ENCODE results near the gene GRK2. TPM values are rescaled to one million over a fixed set of nuclear protein-coding genes. Genes with fewer than 3 reads are reported as not detected.
"Not testable (repeated sequence)": the region's sequence is repeated elsewhere in the genome, so short reads cannot be mapped to it uniquely, and the experiment has no call there.

Gene GRK2
- total RNA-seq, 2 donors from 2014 or later, result 95.8 to 119 TPM

GRCh38 chr11:67251841-67252240, 14.4 kb upstream of the GRK2 start:
- no peak for DNase-seq
- intact Hi-C loops (cut with DNase I, micrococcal nuclease), result no loop called here

GRCh38 chr11:67252831-67253239, 13.4 kb upstream of the GRK2 start:
- ATAC-seq, result peak; percentile 59
- intact Hi-C loops (cut with DNase I, micrococcal nuclease), result no loop called here
- peak in 1 of 2 donors; percentile 29 for DNase-seq

More at GRCh38 chr11:67251841-67252240, 14.4 kb upstream of the GRK2 start:
- ATAC-seq, result no peak

- no peak for DNase-seq
- ATAC-seq, result peak; percentile 69
- intact Hi-C loops (cut with DNase I, micrococcal nuclease), result no loop called here
These were observed 12.2 kb upstream of the GRK2 start for GRCh38 chr11:67253872-67254624.

- DNase-seq, result no peak
- intact Hi-C loops (cut with DNase I, micrococcal nuclease), result no loop called here
These were observed 11.5 kb upstream of the GRK2 start for GRCh38 chr11:67254798-67255197.

GRCh38 chr11:67255353-67255752, 10.9 kb upstream of the GRK2 start:
- intact Hi-C loops (cut with DNase I, micrococcal nuclease), result no loop called here
- no peak for ATAC-seq
- no peak for DNase-seq

More at GRCh38 chr11:67254798-67255197, 11.5 kb upstream of the GRK2 start:
- no peak for ATAC-seq

GRCh38 chr11:67255864-67256263, 10.4 kb upstream of the GRK2 start:
- ATAC-seq, result no peak
- no peak for DNase-seq
- intact Hi-C loops (cut with DNase I, micrococcal nuclease), result no loop called here

GRCh38 chr11:67256477-67257135, 9.7 kb upstream of the GRK2 start:
- ATAC-seq, result no peak
- intact Hi-C loops (cut with DNase I, micrococcal nuclease), result no loop called here
- DNase-seq, result no peak

- intact Hi-C loops (cut with DNase I, micrococcal nuclease), result no loop called here
- ATAC-seq, result no peak
- DNase-seq, result no peak
These were observed 5.9 kb upstream of the GRK2 start for GRCh38 chr11:67260406-67260805.

- ATAC-seq, result peak; percentile 44
- peak; percentile 60 to 70 for DNase-seq
- intact Hi-C loops (cut with DNase I, micrococcal nuclease), result not testable (repeated sequence)
These were observed 5.2 kb upstream of the GRK2 start for GRCh38 chr11:67260885-67261639.

- DNase-seq (no peak), ATAC-seq (no peak)
- intact Hi-C loops (cut with DNase I, micrococcal nuclease), result no loop called here
These were observed 4.7 kb upstream of the GRK2 start for GRCh38 chr11:67261640-67261945.

- intact Hi-C loops (cut with DNase I, micrococcal nuclease), result loop anchor here in 1 of 2 donors (2.0 kb wide), 1 partner anchor 55 kb away; no protein-coding TSS in a partner anchor
- no peak for ATAC-seq
These were observed 4.2 kb upstream of the GRK2 start for GRCh38 chr11:67261946-67262681.

GRCh38 chr11:67262731-67263675, 3.3 kb upstream of the GRK2 start:
- ATAC-seq, result peak; percentile 54
- intact Hi-C loops (cut with DNase I, micrococcal nuclease), result loop anchor here in 1 of 2 donors (2.0 kb wide), 1 partner anchor 54 kb away; no protein-coding TSS in a partner anchor

More at GRCh38 chr11:67261946-67262681, 4.2 kb upstream of the GRK2 start:
- DNase-seq, result peak; percentile 22 to 27

GRCh38 chr11:67264260-67264659, 2.0 kb upstream of the GRK2 start:
- intact Hi-C loops (cut with DNase I, micrococcal nuclease), result no loop called here

More at GRCh38 chr11:67262731-67263675, 3.3 kb upstream of the GRK2 start:
- DNase-seq, result peak; percentile 81 to 90

GRCh38 chr11:67264877-67265632, 1.2 kb upstream of the GRK2 start:
- ATAC-seq (no peak), DNase-seq (peak; percentile 20 to 24)
- intact Hi-C loops (cut with DNase I, micrococcal nuclease), result loop anchor here in 1 of 2 donors (5.0 kb wide), 1 partner anchor 52 kb away; no protein-coding TSS in a partner anchor

More at GRCh38 chr11:67264260-67264659, 2.0 kb upstream of the GRK2 start:
- no peak for DNase-seq
- no peak for ATAC-seq

- DNase-seq, result peak; percentile 49 to 82
- intact Hi-C loops (cut with DNase I, micrococcal nuclease), result loop anchor here in 1 of 2 donors (5.0 kb wide), 1 partner anchor 51 kb away; no protein-coding TSS in a partner anchor
- peak; percentile 39 for ATAC-seq
These were observed 432 bp upstream of the GRK2 start for GRCh38 chr11:67265633-67266448.

Measured in left colon (tissue), 2 donors.